NCI-H526 (cell line): Measurements from ENCODE around the gene AGK.
"Not testable (repeated sequence)": the region's sequence is repeated elsewhere in the genome, so short reads cannot be mapped to it uniquely, and the experiment has no call there.

Source experiments
- DNase-seq, 2 experiments: peaks; one replicate each; lab custom pipeline; 2025; lab: John Stamatoyannopoulos, UW

The AGK gene

GRCh38 chr7:141557360-141557759 lies 6.2 kb downstream of the AGK start:
- DNase-seq: no peak

DNA sequence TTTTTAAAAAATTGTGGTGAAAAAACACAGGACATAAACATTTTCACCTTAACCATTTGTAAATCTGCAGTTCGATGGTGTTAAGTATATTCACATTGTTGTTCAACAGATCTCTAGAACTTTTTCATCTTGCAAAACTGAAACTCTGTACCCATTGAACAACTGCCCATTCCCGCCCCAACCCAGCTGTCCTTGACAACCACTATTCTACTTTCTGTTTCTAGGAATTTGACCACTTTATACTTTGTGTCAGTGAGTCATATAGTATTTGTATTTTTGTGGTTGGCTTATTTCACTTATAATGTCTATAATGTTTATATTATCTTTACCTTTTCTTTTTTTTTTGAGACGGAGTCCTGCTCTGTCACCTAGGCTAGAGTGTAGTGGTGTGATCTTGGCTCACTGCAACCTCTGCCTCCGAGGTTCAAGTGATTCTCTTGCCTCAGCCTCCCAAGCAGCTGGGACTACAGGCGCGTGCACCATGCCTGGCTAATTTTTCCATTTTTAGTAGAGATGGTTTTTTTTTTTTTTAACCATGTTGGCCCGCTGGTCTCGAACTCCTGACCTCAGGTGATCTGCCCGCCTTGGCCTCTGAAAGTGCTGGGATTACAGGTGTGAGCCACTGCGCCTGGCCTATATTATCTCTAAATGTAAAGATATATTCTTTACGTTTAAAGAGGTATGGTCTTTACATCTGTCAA lies 6.8 kb downstream of the AGK start:
- not testable (repeated sequence) for DNase-seq

DNA sequence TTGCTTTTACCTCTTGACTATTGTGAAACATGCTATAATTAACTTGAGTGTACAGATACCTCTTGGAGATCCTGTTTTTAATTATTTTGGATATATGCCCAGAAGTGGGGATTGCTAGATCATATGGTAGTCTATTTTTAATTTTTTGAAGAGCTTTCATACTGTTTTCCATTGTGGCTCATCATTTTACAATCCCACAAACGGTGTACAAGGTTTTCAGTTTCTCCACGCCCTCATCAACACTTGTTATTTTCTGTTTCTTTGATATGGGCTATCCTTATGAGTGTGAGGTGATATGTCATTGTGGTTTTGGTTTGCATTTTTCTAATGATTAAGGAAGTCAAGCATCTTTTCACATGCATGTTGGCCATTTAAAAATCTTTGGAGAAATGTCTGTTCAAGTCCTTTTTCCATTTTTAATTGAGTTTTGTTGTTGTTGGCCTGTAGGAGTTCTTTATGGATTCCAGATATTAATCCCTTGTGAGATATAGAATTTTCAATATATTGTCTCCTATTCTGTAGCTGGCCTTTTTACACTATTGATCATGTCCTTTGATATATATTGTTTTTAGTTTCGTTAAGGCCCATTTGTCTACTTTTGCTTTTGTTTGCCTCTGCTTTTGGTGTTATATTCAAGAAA lies 7.5 kb downstream of the AGK start:
- DNase-seq: no peak

DNA sequence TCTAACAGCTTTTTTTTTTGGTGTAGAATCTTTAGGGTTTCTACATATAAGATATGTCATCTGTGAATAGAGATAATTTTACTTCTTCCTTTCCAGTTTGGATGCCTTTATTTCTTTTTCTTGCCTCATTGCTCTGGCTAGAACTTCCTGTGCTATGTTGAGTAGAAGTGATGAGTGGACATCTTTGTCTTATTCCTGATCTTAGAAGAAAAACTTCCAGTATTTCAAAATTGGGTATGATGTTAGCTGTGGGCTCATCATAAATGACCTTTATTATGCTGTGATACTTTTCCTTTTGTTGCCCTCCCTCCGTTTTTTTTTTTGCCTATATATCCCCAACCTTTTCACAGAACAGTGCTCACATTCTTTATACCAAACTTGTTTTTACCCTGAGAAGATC lies 8.8 kb downstream of the AGK start:
- no peak for DNase-seq

DNA sequence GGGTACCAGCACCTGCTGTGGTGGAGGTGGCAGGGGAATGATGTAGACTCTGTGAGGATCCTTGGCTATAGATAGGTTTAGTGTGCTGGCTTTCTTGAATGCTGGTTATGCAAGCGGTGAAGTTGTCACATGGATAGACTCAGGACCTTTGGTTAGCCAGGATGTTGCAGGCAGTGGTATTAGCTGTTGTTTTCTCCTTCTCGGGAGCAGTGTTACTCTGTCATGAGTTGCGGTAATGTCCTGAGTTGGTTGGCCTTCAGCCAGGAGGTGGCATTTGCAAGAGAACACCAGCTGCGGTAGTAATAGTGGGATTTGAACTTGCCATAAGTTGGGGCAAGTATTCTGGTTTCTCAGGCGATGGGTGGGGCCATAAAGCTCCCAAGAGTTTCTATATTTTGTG lies 10.8 kb downstream of the AGK start:
- DNase-seq: no peak

GRCh38 chr7:141562543-141562942 lies 11.3 kb downstream of the AGK start:
- DNase-seq: no peak

DNA sequence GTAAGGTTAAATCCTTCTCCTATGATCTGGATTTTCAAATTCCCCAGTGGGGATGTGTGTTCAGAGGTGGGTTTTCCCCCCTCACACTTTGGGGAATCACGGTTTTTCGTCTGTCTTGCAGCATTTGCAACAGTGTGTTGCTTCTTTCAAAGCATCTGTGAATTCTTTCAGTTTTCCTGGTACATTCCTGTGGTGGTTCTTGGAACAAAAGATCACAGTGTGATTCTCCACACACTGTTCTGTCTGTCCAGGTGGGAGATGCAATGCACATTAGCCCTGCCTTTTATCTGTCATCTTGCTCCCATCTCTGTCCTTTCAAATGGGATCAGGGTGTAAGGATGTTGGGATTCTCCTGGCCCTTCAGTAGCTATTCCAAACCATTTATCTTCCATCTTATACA lies 11.8 kb downstream of the AGK start:
- DNase-seq: no peak

- DNase-seq: no peak
These were observed 12.9 kb downstream of the AGK start for GRCh38 chr7:141563956-141564623.

DNA sequence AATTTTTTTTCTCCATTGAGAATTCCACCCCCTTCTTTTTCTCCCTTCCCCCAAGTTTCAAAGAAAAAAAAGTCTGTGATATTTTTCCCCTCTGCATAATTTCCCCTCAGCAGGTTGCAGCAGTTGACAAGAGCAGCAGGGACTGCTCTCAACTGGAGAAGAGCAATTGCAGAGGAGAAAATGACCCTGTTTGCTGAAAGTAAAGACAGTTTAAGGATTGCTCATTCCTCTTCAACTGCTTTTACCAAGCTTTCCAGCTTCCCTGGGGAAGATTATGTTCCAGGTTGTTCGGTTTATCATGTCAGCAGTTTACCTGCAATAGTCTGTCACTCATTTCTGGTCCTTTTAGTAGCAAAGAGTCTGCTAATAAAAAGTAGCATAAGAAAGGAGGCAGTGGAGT lies 16.2 kb downstream of the AGK start:
- DNase-seq: no peak

GRCh38 chr7:141568227-141568626 lies 17.0 kb downstream of the AGK start:
- no peak for DNase-seq

- DNase-seq: no peak
These were observed 19.8 kb downstream of the AGK start for GRCh38 chr7:141571059-141571458.

GRCh38 chr7:141572175-141572574 lies 21.0 kb downstream of the AGK start:
- no peak for DNase-seq

DNA sequence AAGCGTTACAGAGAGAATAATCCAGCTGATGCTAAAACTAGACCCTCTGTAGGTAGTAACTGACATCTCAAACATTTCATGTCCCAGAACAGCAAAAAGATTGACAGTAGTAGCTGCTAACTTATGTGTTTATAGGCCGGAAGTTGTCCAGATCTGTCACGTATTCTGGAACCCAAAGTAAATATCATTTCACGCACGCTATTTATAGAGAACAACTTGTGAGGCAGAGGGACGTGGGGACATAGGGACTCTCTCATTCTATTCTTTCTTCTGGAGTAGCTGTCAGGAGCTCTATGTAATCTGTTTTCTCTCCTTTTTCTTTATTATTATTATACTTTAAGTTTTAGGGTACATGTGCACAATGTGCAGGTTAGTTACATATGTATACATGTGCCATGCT lies 22.3 kb downstream of the AGK start:
- DNase-seq: no peak

GRCh38 chr7:141575164-141575563 lies 24.0 kb downstream of the AGK start:
- no peak for DNase-seq

GRCh38 chr7:141575654-141576448 lies 24.6 kb downstream of the AGK start:
- DNase-seq: no peak

- no peak for DNase-seq
These were observed 26.0 kb downstream of the AGK start for GRCh38 chr7:141577043-141577839.

GRCh38 chr7:141579953-141580352 lies 28.7 kb downstream of the AGK start:
- not testable (repeated sequence) for DNase-seq

DNA sequence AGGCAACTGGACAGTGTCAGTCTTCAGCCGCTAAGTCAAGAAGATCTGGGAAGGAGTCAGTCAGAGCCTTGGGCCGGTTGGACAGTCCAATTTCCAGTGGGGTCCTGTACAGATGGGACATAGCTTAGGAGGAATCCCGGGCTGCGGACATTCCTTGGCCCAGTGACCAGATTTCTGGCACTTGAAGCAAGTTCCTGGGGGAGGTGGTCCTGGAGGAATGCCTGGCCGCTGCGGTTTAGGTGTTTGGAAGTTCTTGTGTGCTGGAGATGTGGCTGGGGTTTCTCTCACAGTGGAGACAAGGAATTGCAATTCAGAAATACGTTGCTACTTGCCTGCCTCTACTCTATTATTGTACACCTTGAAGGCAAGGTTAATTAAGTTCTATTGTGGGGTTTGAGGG lies 30.9 kb downstream of the AGK start:
- not testable (repeated sequence) for DNase-seq

DNA sequence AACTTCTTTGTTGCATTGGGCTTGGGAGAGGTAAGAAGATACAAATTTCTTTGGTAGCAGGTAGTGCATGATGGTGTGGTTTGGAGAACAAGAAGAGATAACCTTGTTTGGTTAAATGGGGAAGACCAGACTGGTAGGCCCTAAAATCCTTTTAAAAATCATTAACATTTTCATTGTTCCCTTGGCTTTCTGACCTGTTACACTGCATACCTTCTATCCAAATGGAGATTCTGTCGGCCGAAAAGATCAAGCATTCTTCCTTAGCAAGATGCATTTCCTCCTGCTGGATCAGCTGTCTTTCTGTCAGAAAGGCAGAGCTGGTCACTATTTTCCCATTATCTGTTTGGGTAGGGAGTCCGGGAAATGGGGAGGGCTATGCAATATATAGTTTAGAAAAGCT lies 33.7 kb downstream of the AGK start:
- DNase-seq: no peak

- DNase-seq: no peak
These were observed 34.6 kb downstream of the AGK start for GRCh38 chr7:141585592-141586510.

DNA sequence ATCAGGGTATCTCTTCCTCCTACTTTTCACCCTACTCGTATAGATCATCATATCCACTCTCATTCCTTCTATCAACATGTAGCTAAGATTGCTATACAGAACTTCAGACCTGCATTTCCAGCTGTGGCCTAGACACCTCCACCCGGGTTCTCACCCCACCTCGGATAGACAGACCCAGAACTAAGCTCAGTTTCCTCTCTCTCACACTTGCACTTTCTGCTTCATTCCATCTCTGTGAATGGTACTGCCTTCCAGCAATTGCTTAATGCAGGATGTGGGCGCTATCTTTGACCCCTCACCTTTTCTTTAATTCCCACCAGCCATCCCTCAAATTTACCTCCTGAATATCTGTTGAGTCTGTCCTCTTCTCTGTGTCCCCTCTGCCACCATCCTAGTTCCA lies 35.7 kb downstream of the AGK start:
- no peak for DNase-seq
